Tongue (tissue), 2 donors: ENCODE measurements around the gene SPIN1. TPM values are rescaled to one million over a fixed set of nuclear protein-coding genes. Genes with fewer than 3 reads are reported as not detected.

Experiments
- DNase-seq: peaks from one replicate; pipeline ENCODE4 v3.0.0-alpha.2; 2015
- total RNA-seq: library from RNA; depleted of rRNA; stranded (reverse); fragments of >200 nt; gene quantifications from one replicate; pipeline ENCODE4 v1.2.3, GENCODE V29; 2014

Gene SPIN1
- total RNA-seq, 1 donor from 2014 or later: 111 TPM

DNA sequence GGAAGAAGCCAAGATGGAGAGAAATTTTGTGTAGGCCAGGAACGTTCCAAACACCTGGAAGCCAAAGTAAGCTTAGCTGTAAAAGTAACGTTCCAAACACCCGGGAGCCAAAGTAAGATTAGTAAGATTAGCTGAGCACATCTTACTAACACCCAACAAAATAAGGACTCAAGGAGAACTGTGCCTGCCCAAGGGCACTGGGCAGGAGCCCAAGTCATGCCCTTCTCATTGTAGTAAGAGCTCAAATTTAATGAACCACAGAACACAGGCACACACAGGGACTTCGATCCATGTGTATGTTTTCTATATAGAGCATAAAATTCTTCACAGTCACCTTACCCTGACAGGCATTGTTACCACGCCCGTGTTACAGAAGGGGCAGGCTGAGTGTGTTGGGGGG is 110.6 kb downstream of the SPIN1 start:
- DNase-seq: no peak

DNA sequence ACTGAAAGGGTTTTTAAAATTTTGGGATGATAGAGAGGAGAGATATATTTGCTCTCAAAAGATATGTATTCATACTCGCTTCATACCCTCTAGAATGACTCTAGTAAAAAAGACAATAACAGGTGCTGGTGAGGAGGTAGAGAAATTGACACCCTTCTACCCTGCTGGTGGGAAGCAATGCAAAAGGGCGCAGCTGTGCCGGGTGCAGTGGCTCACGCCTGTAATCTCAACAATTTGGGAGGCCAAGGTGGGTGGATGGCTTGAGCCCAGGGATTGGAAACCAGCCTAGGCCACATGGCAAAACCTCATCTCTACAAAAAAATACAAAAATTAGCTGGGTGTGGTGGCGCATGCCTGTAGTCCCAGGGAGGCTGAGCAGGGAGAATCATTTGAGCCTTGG is 112.8 kb downstream of the SPIN1 start:
- no peak for DNase-seq

GRCh38 chr9:88502552-88503034 is 114.3 kb downstream of the SPIN1 start:
- DNase-seq: no peak

DNA sequence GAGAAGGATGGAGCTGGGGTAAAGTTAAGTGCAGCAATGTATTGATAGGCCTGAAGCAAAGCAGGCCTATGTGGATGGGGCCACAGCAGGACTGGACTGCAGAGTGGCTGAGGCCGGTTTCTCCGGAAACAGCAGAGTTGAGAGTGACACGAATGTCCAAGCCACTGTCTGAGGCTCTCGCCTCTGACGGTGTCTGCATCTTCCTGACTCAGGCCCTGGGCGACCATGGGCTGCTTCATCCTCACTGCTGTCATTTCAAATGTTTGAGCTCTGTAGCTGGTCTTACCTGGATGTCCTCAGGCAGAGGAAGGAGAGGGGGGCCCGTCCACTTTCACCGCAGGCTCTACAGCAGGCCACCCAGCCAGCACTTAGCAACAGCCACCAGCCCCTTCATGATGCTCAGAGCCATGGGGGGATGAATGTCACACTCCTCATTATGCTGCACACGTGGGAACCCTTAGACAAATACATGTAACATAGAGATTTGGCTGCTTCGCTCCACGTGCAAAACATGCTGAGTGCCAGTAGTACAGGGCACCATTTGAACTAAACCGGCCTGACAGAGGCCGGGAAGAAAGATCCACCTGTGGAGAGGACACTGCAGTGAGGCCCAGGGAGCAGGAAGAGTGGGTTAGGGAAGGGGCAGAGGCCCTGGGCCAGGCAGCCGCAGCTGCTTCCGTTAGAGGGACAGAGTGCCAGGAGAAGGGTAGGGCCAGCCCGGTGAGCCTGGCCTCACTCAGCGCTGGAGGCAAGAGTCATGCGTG is 115.0 kb downstream of the SPIN1 start:
- no peak for DNase-seq

GRCh38 chr9:88503845-88504764 is 115.9 kb downstream of the SPIN1 start:
- DNase-seq: no peak

DNA sequence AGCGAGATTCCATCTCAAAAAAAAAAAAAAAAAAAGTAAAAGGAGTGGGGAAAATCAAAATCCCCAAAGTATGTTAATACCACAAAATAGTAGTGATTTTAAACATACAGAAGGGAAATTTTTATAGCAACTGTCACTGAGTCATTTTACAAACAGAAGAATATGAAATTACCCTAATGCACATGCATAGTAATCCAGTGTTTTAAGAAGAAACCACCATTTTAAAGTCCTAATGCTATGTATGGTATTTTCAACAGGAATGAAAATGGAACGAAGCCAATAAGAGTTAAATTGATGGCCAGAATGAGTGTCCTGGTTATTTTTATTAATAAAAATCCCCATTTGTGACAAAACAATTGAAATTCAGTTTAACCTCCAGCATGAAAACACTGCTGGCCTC is 120.1 kb downstream of the SPIN1 start:
- DNase-seq: no peak

DNA sequence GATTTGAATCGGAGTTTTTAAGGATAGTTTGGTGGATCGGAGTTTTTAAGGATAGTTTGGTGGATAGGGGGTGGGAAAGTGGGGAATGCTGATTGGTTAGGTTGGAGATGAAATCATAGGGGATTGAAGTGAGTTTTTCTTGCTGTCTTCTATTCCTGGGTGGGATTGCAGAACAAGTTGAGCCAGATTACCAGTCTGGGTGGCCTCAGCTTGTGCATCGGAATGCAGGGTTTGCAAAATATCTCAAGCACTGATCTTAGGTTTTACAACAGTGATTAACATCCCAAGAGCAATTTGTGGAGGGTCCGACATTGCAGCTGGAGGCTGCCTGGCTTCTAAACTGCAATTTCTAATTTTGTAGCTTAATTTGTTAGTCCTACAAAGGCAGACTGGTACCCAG is 123.7 kb downstream of the SPIN1 start:
- no peak for DNase-seq

DNA sequence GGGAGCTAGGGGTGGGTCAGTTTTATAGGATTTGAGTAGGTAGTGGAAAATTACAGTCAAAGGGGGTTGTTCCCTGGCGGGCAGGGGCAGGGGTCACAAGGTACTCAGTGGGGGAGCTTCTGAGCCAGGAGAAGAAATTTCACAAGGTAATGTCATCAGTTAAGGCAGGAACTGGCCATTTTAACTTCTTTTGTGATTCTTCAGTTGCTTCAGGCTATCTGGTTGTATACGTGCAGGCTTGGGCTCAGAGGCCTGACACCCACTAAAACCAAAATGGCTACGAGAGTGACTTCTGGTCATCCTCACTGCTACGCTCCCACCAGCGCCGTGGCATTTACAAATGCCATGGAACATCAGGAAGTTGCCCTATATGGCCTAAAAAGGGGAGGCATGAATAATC is 126.0 kb downstream of the SPIN1 start:
- no peak for DNase-seq

- no peak for DNase-seq
These were observed 133.1 kb downstream of the SPIN1 start for GRCh38 chr9:88521308-88521707.

DNA sequence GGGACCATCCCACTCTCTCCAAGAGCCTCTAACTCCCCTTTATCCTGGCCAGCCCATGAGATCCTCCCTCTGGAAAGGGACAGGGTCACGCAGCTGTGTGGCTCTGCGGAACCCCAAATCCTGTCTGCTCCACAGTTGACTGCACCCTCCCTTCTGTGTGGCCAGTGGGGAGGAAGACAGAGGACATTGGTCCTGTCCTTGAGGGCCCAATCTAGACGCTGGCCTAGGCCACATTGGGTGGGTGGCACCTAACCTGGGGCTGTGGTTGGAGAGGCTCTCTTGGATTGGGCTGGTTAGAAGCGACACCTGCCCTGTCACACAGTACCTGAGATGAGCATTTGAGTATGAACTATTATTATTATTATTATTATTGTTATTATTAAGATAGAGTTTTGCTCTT is 134.1 kb downstream of the SPIN1 start:
- no peak for DNase-seq

GRCh38 chr9:88523056-88523455 is 134.8 kb downstream of the SPIN1 start:
- DNase-seq: no peak

DNA sequence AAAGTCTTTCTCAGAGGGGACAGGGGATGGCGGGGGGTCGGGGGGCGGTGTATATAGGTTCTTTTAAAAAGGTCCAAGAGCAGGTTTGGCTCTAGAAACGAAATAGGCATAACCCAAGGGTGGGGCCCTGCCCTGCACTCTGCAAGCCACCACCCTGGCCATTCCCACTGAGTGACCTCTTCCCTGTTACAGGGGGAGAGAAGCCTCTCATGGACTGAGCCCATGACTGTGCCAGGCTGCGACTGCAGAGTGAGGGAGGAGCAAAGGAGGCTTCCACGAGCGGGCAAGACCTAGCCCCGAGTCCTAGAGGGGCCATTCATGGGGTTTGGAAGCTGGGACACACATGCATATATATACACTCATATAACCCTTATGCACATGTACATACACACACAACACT is 136.7 kb downstream of the SPIN1 start:
- no peak for DNase-seq

- DNase-seq: no peak
These were observed 139.4 kb downstream of the SPIN1 start for GRCh38 chr9:88527618-88528017.

Other genes with a start within 250 kb of the SPIN1 start
- not detected for gene SPATA31C2, start 250.0 kb upstream of the SPIN1 start, total RNA-seq
- gene NXNL2, start 146.7 kb downstream of the SPIN1 start, total RNA-seq: 0.72 TPM